ENCODE results near the gene DGKQ. TPM values are rescaled to one million over a fixed set of nuclear protein-coding genes. Genes with fewer than 3 reads are reported as not detected.
A peak's percentile ranks its signal among the peaks of the same experiment; 100 is the strongest.

Gene DGKQ
- total and polyA plus RNA-seq, 2 of the 13 experiments (the other 11 are each of a cell fraction or from before 2014, with no cell fraction given) = 4.5 to 7.2 TPM

GRCh38 chr4:930028-930551, 43.3 kb downstream of the DGKQ start:
- no peaks in the 10 kb centered on the region for H3K9me3 ChIP-seq (ENCODE audit: low read length)
- peak overlapping the region; percentile 96; the same call in 1 of the 2 replicates for H3K9ac ChIP-seq (ENCODE audit: insufficient read depth, low read depth, low read length)
- peak overlapping the region; percentile 48 for H3K27ac ChIP-seq (ENCODE audit: extremely low read length, insufficient read depth, low read length)
- DNase-seq (ENCODE audit: low spot score) = peak; percentile 50
- intact Hi-C loops (cut with micrococcal nuclease; ENCODE audit: unreplicated experiment) (loop anchor here (2.0 to 5.0 kb wide), 2 partner anchors 57 to 148 kb away; partner anchors contain the start of gene IDUA), in situ Hi-C loops (cut with HindIII; ENCODE audit: extremely low pct_ligation_motif_present, low pct_unique_long_range_greater_than_20kb) (loop anchor here (5.0 kb wide), 1 partner anchor 57 kb away; the partner anchor contains the start of gene IDUA)
- H4K20me1 ChIP-seq (ENCODE audit: insufficient read depth, low read length) = peaks cover 30% of the 10 kb centered on the region
- peak; percentile 48 for FAIRE-seq
- H2AFZ ChIP-seq (ENCODE audit: low read length) = no peak overlapping the region
- 21% methylated on average over 3 of the region's 3 CpGs for WGBS (ENCODE audit: low lambda C conversion rate)
- peak overlapping the region; percentile 84 to 100 (median 97); a peak in 4 of 6 replicates for H3K4me3 ChIP-seq (replicated peaks in 1 of 3; ENCODE audit: insufficient read depth in 1 of 3, low read depth in 2 of 3, low read length in 3 of 3)
- BruUV-seq (replicated peaks) = no TSS peak
- ChIA-PET POLR2A (interaction anchor here (0.7 kb wide), 1 partner anchor 57 kb away, joined by 3 read pairs; the partner anchor contains the start of gene IDUA), CTCF (ENCODE audit: low intra/inter-chr PET ratio, low total read pairs) (no interaction called here)
- H3K27me3 ChIP-seq (ENCODE audit: control insufficient read depth in 1 of 2, insufficient read depth in 2 of 2, low read length in 2 of 2) = no peaks in the 10 kb centered on the region; a peak in 1 of 5 replicates
- peaks cover 0 to 7% of the 10 kb centered on the region in 2 experiments; a peak in 1 of 5 replicates for H3K36me3 ChIP-seq (replicated peaks in 1 of 2; ENCODE audit: control insufficient read depth in 1 of 2, insufficient read depth in 2 of 2, low read length in 2 of 2)
- no peak for ATAC-seq
- peak; percentile 33; the same call in 1 of the 2 replicates for TF ChIP-seq FOXK1 (CRISPR knock-in tag; IDR thresholded peaks at IDR 0.05; ENCODE audit: borderline replicate concordance, low read depth)
- peak; percentile 38; the same call in 1 of the 2 replicates for TF ChIP-seq GATAD2A (CRISPR knock-in tag; IDR thresholded peaks at IDR 0.05)
- peak; percentile 91 for TF ChIP-seq SIX1 (CRISPR knock-in tag; IDR thresholded peaks at IDR 0.05; ENCODE audit: borderline replicate concordance)
- no peak for TF ChIP-seq DMTF1 (CRISPR knock-in tag; IDR thresholded peaks at IDR 0.05)
- TF ChIP-seq ARID4A (CRISPR knock-in tag; IDR thresholded peaks at IDR 0.05; ENCODE audit: borderline replicate concordance) = no peak
- peak; percentile 98 for TF ChIP-seq FOXA3 (CRISPR knock-in tag; IDR thresholded peaks at IDR 0.05)
- TF ChIP-seq GFI1 (CRISPR knock-in tag; IDR thresholded peaks at IDR 0.05; ENCODE audit: borderline replicate concordance) = 0 out of 2 replicates have a peak, but pooled peaks have one; percentile 28
- no peak for TF ChIP-seq KDM6A (CRISPR knock-in tag; IDR thresholded peaks at IDR 0.05; ENCODE audit: low read depth)
- TF ChIP-seq BCL6 (CRISPR knock-in tag; IDR thresholded peaks at IDR 0.05) = peak; percentile 52; the same call in 1 of the 2 replicates
- TF ChIP-seq FLYWCH1 (CRISPR knock-in tag; IDR thresholded peaks at IDR 0.05) = no peak
- no peak for TF ChIP-seq FOXP1 (IDR thresholded peaks at IDR 0.05)
- peak; percentile 35; the same call in 1 of the 2 replicates for TF ChIP-seq FOXP1 (CRISPR knock-in tag; IDR thresholded peaks at IDR 0.05)
- peak; percentile 49; the same call in 1 of the 2 replicates for TF ChIP-seq FOXA1 (IDR thresholded peaks at IDR 0.05)
- peak; percentile 94 for TF ChIP-seq FOXA1 (CRISPR knock-in tag; IDR thresholded peaks at IDR 0.05)
- peak; percentile 57; the same call in 1 of the 2 replicates for TF ChIP-seq FOXK2 (IDR thresholded peaks at IDR 0.05)
- peak; percentile 65 for TF ChIP-seq SAP130 (CRISPR knock-in tag; IDR thresholded peaks at IDR 0.05; ENCODE audit: low read depth)
- peak; percentile 10; the same call in 1 of the 2 replicates for TF ChIP-seq CEBPG (CRISPR knock-in tag; IDR thresholded peaks at IDR 0.05)
- peak; percentile 87 for TF ChIP-seq SIX4 (CRISPR knock-in tag; IDR thresholded peaks at IDR 0.05)
- peaks cover 35% of the 10 kb centered on the region for H3K4me1 ChIP-seq (ENCODE audit: insufficient read depth, low read length)
- peaks cover 52% of the 10 kb centered on the region for H3K79me2 ChIP-seq (ENCODE audit: insufficient read depth, low read length)
- peak overlapping the region; percentile 94 for H3K4me2 ChIP-seq (ENCODE audit: low read depth, low read length)
